Measurements from ENCODE around the gene PRPS1L1. TPM values are rescaled to one million over a fixed set of nuclear protein-coding genes. Genes with fewer than 3 reads are reported as not detected.

PRPS1L1 gene
- total RNA-seq, 6 experiments from 2014 or later, result not detected

DNA sequence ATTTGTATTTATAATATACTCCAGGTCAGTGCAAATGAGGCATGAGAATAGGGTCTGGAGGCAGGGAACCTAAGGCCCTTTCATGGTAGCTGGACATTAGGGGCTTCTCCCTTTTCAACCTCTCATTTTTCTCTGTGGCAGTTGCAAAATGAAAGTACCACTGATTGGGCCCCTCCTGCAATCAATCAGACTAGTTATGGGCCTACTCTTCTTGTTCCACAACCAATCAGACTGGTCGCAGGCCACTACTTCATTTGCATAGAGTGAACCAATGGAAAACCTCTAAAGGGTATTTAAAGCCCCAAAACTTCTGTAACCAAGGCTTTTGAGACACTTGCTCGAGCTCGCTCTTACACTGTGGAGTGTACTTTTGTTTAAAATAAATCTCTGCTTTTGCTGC, 10.0 kb upstream of the PRPS1L1 start:
- WGBS (ENCODE audit: insufficient coverage, low coverage, low lambda C conversion rate, missing lambda C conversion rate), result 76% methylated on average over 3 of the region's 3 CpGs
- no peak for DNase-seq
- Histone ChIP-seq H3K4me3 (no peak overlapping the region), H3K27ac (no peak overlapping the region), H3K4me1 (no peaks in the 10 kb centered on the region), H3K9me3 (no peaks in the 10 kb centered on the region), H3K27me3 (no peaks in the 10 kb centered on the region), H3K36me3 (no peaks in the 10 kb centered on the region)
- TF ChIP-seq POLR2A (IDR thresholded peaks at IDR 0.05), result no peak
- TF ChIP-seq, protein P1, sequence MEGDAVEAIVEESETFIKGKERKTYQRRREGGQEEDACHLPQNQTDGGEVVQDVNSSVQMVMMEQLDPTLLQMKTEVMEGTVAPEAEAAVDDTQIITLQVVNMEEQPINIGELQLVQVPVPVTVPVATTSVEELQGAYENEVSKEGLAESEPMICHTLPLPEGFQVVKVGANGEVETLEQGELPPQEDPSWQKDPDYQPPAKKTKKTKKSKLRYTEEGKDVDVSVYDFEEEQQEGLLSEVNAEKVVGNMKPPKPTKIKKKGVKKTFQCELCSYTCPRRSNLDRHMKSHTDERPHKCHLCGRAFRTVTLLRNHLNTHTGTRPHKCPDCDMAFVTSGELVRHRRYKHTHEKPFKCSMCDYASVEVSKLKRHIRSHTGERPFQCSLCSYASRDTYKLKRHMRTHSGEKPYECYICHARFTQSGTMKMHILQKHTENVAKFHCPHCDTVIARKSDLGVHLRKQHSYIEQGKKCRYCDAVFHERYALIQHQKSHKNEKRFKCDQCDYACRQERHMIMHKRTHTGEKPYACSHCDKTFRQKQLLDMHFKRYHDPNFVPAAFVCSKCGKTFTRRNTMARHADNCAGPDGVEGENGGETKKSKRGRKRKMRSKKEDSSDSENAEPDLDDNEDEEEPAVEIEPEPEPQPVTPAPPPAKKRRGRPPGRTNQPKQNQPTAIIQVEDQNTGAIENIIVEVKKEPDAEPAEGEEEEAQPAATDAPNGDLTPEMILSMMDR (IDR thresholded peaks at IDR 0.05), result no peak
- intact Hi-C loops (cut with DNase I), result no loop called here
- ATAC-seq, result no peak

DNA sequence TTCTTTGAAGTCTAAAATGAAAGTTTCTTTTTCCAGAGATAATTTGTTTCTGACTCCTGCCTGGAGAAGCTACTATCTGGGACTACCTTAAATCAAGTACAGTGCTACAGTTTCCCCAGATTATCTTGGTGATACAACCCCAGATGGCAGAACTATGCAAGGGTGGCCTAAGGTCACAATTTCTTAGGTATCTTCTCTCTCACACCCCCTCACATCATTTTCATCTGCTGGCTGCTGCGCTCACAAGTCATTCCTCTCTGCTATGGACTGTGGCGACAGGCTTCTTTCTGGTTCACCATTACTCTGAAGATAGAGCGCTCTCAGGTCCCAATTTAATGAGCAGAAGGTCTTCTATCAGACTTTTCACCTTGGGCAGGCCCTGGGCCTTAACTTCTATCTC, 9.1 kb upstream of the PRPS1L1 start:
- Histone ChIP-seq H3K9me3 (no peaks in the 10 kb centered on the region), H3K27ac (no peak overlapping the region), H3K4me1 (no peaks in the 10 kb centered on the region), H3K36me3 (no peaks in the 10 kb centered on the region), H3K27me3 (no peaks in the 10 kb centered on the region), H3K4me3 (no peak overlapping the region)
- ATAC-seq (no peak), DNase-seq (no peak)
- 83% methylated on average over 3 of the region's 3 CpGs for WGBS (ENCODE audit: insufficient coverage, low coverage, low lambda C conversion rate, missing lambda C conversion rate)
- TF ChIP-seq, protein P1 (IDR thresholded peaks at IDR 0.05), result no peak
- TF ChIP-seq POLR2A (IDR thresholded peaks at IDR 0.05), result no peak
- intact Hi-C loops (cut with DNase I), result no loop called here

DNA sequence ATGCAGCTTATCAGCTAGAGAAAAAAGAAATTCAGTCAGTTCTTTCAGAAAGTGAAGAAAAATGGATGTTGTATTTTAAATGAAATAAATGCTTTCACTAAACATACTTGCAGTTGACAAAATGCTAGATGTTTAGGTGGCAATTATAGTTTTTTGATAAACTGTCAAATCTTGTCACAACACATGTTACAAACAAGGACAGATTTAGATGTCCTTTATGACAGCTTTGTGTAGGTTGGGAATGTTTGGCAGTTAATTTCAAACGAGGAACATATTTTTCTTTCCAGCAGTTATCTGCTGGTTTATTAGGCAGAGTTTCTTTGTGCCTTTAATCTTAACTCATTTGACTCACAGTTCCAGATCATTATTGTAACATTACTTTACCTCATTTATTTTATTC, 3.1 kb upstream of the PRPS1L1 start:
- intact Hi-C loops (cut with DNase I), result no loop called here
- ATAC-seq, result no peak
- Histone ChIP-seq H3K4me3 (no peak overlapping the region), H3K27me3 (no peaks in the 10 kb centered on the region), H3K4me1 (no peaks in the 10 kb centered on the region), H3K9me3 (no peaks in the 10 kb centered on the region), H3K27ac (no peak overlapping the region), H3K36me3 (no peaks in the 10 kb centered on the region)
- WGBS (ENCODE audit: insufficient coverage, low coverage, low lambda C conversion rate, missing lambda C conversion rate), result 19% methylated on average over 1 of the region's 1 CpG
- TF ChIP-seq, protein P1 (IDR thresholded peaks at IDR 0.05), result no peak
- TF ChIP-seq POLR2A (IDR thresholded peaks at IDR 0.05), result no peak
- DNase-seq, result no peak

DNA sequence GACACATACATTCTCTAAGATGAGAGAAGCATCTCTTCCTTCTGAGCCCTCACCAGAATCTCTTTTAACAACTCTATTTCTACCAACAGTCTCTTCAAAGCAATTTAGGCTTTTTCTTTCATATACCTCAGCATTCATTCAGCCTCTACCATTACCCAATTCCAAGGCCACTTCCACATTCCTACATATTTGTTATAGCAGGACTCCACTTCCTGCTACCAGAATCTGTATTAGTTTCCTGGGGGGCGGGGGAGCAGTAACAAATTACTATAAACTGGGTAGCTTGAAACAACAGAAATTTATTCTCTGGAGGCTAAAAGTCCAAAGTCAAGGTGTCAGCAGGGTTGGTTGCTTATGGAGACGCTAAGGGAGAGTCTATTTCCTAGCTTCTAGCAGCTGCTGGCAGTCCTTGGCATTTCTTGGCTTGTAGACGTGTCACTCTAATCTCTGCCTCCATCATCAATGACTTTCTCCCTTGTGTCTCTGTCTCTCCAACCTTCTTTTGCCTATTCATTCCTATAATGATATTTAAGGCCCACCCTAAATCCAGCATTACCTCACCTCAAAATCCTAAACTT, 7.4 kb downstream of the PRPS1L1 start:
- ATAC-seq (peak in 2 of 4 donors; percentile 16 to 23), DNase-seq (no peak)
- Histone ChIP-seq H3K27me3 (no peaks in the 10 kb centered on the region), H3K27ac (no peak overlapping the region), H3K36me3 (no peaks in the 10 kb centered on the region), H3K4me3 (no peak overlapping the region), H3K4me1 (peaks cover 0 to 6% (median 0%) of the 10 kb centered on the region in 4 donors), H3K9me3 (no peaks in the 10 kb centered on the region)
- intact Hi-C loops (cut with DNase I), result loop anchor here in 1 of 2 donors (10.0 kb wide), 1 partner anchor 55 kb away; no protein-coding TSS in a partner anchor
- TF ChIP-seq, protein P1 (IDR thresholded peaks at IDR 0.05), result no peak
- no peak for TF ChIP-seq POLR2A (IDR thresholded peaks at IDR 0.05)
- WGBS (ENCODE audit: insufficient coverage, low coverage, low lambda C conversion rate, missing lambda C conversion rate), result 59% methylated on average over 3 of the region's 3 CpGs
